ENCODE data around the gene PRDX4. TPM values are rescaled to one million over a fixed set of nuclear protein-coding genes. Genes with fewer than 3 reads are reported as not detected.

The PRDX4 gene
- total RNA-seq, 1 donor from 2014 or later: 149 TPM

- Mint-ChIP-seq H3K27ac (no peak overlapping the region), H3K4me1 (no peaks in the 10 kb centered on the region), H3K36me3 (peaks cover 11% of the 10 kb centered on the region), H3K27me3 (ENCODE audit: insufficient read depth, low read depth) (peaks cover 4% of the 10 kb centered on the region), H3K4me3 (no peak overlapping the region), H3K9me3 (no peaks in the 10 kb centered on the region)
- H4K20me1 ChIP-seq (ENCODE audit: low read depth): no peaks in the 10 kb centered on the region
- TF ChIP-seq, protein P1, sequence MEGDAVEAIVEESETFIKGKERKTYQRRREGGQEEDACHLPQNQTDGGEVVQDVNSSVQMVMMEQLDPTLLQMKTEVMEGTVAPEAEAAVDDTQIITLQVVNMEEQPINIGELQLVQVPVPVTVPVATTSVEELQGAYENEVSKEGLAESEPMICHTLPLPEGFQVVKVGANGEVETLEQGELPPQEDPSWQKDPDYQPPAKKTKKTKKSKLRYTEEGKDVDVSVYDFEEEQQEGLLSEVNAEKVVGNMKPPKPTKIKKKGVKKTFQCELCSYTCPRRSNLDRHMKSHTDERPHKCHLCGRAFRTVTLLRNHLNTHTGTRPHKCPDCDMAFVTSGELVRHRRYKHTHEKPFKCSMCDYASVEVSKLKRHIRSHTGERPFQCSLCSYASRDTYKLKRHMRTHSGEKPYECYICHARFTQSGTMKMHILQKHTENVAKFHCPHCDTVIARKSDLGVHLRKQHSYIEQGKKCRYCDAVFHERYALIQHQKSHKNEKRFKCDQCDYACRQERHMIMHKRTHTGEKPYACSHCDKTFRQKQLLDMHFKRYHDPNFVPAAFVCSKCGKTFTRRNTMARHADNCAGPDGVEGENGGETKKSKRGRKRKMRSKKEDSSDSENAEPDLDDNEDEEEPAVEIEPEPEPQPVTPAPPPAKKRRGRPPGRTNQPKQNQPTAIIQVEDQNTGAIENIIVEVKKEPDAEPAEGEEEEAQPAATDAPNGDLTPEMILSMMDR (IDR thresholded peaks at IDR 0.05): no peak
- no peak for TF ChIP-seq EZH2phosphoT487 (IDR thresholded peaks at IDR 0.05)
- H3K9me3 ChIP-seq (ENCODE audit: low read depth): no peaks in the 10 kb centered on the region
- no peaks in the 10 kb centered on the region for H3K79me2 ChIP-seq (ENCODE audit: low read depth)
- H3K27me3 ChIP-seq: no peaks in the 10 kb centered on the region
- H3K4me3 ChIP-seq: no peak overlapping the region
- no peaks in the 10 kb centered on the region for H3F3A ChIP-seq (ENCODE audit: low read depth)
- no peak overlapping the region for H2AFZ ChIP-seq (replicated peaks)
- H3K9ac ChIP-seq: no peak overlapping the region
- no peak overlapping the region for H3K27ac ChIP-seq
- H3K36me3 ChIP-seq: no peaks in the 10 kb centered on the region
- H3K4me1 ChIP-seq: no peaks in the 10 kb centered on the region
- no peak overlapping the region for H3K4me2 ChIP-seq
- DNase-seq (ENCODE audit: low spot score): no peak
Measured at GRCh38 chrX:23727206-23727605, 59.9 kb downstream of the PRDX4 start.

DNA sequence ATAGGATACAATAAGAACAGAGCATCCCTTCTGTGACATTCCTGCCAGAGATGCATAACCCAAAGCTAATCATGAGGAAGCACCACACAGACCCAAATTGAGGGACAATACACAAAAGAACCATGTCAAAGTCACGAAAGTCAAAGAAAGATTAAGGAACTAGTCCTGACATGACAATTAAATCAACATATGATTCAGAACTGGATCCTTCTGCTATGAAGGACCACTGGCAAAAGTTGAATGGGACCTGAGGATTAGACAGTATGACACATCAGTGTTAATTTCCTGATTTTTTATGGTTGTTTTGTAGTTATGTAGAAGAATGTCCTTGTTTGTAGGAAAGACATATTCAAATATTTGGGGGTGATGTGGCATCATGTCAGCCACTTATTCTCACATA is 61.9 kb downstream of the PRDX4 start:
- Histone ChIP-seq H3K4me1 (no peaks in the 10 kb centered on the region), H2AFZ (replicated peaks) (no peak overlapping the region), H3K27ac (no peak overlapping the region), H3K4me3 (no peak overlapping the region), H3K27me3 (no peaks in the 10 kb centered on the region), H4K20me1 (ENCODE audit: low read depth) (no peaks in the 10 kb centered on the region), H3K79me2 (ENCODE audit: low read depth) (no peaks in the 10 kb centered on the region), H3K36me3 (no peaks in the 10 kb centered on the region), H3K9ac (no peak overlapping the region), H3F3A (ENCODE audit: low read depth) (no peaks in the 10 kb centered on the region), H3K9me3 (ENCODE audit: low read depth) (no peaks in the 10 kb centered on the region), H3K4me2 (no peak overlapping the region)
- Mint-ChIP-seq H3K4me1 (no peaks in the 10 kb centered on the region), H3K27ac (no peak overlapping the region), H3K9me3 (no peaks in the 10 kb centered on the region), H3K4me3 (no peak overlapping the region), H3K27me3 (ENCODE audit: insufficient read depth, low read depth) (peaks cover 2% of the 10 kb centered on the region), H3K36me3 (peaks cover 11% of the 10 kb centered on the region)
- no peak for DNase-seq (ENCODE audit: low spot score)
- TF ChIP-seq EZH2phosphoT487 (IDR thresholded peaks at IDR 0.05): no peak
- TF ChIP-seq, protein P1 (IDR thresholded peaks at IDR 0.05): no peak
- no peak for TF ChIP-seq EZH2 (IDR thresholded peaks at IDR 0.05)

DNA sequence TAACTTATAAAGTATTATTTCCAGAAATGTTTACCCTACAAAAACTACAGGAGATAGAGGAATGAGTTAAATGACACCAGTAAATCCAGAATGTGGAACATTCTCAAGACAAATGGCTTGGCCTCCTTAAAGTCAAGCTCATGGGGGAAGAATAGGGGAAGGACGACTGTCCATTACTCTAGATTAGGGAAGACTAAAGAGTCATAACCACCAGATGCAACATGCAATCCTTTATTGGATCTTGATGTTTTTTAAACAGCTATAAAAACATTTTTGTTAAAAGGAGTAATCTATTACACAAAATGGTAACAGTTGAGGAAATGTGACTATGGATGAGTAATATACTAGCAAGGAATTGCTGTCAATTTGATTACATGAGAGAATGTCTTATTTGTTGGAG is 64.7 kb downstream of the PRDX4 start:
- no peaks in the 10 kb centered on the region for H3K36me3 ChIP-seq
- no peaks in the 10 kb centered on the region for H3F3A ChIP-seq (ENCODE audit: low read depth)
- Mint-ChIP-seq H3K4me3 (no peak overlapping the region), H3K4me1 (no peaks in the 10 kb centered on the region), H3K9me3 (no peaks in the 10 kb centered on the region), H3K27ac (no peak overlapping the region), H3K36me3 (peaks cover 11% of the 10 kb centered on the region), H3K27me3 (ENCODE audit: insufficient read depth, low read depth) (no peaks in the 10 kb centered on the region)
- H3K9me3 ChIP-seq (ENCODE audit: low read depth): no peaks in the 10 kb centered on the region
- no peak for TF ChIP-seq EZH2phosphoT487 (IDR thresholded peaks at IDR 0.05)
- TF ChIP-seq, protein P1 (IDR thresholded peaks at IDR 0.05): no peak
- no peak for TF ChIP-seq EZH2 (IDR thresholded peaks at IDR 0.05)
- no peak overlapping the region for H3K27ac ChIP-seq
- H3K9ac ChIP-seq: no peak overlapping the region
- no peak overlapping the region for H2AFZ ChIP-seq (replicated peaks)
- no peaks in the 10 kb centered on the region for H3K4me1 ChIP-seq
- H3K27me3 ChIP-seq: no peaks in the 10 kb centered on the region
- H4K20me1 ChIP-seq (ENCODE audit: low read depth): no peaks in the 10 kb centered on the region
- H3K4me2 ChIP-seq: no peak overlapping the region
- DNase-seq (ENCODE audit: low spot score): no peak
- H3K4me3 ChIP-seq: no peak overlapping the region
- H3K79me2 ChIP-seq (ENCODE audit: low read depth): peaks cover 3% of the 10 kb centered on the region

All from neural progenitor cell (in vitro differentiated cells).